Upper lobe of left lung (tissue), 6 donors: ENCODE results near the gene OTULINL. TPM values are rescaled to one million over a fixed set of nuclear protein-coding genes. Genes with fewer than 3 reads are reported as not detected.

Experiments used
- ATAC-seq, 2 donors: fragments of 200-7000 bp; cut with Tn5 transposase; one replicate each; pipeline ENCODE4 v1.9.1; 2022; ENCODE audit warnings: mild to moderate bottlenecking in 2 of 2, moderate library complexity in 2 of 2; ENCODE audit not compliant: low FRiP score in 2 of 2
- DNase-seq, 2 donors: peaks; one replicate each; pipeline ENCODE4 v3.0.0-alpha.2; 2019 to 2020
- H3K27ac ChIP-seq, 4 donors: fragments of 200-600 bp; sonication (generic); one replicate each; pipeline ENCODE4 v1.5.1; 2016 to 2019
- H3K27me3 ChIP-seq, 4 donors: fragments of 200-600 bp; sonication (generic); one replicate each; pipeline ENCODE4 v1.5.1; 2017 to 2019
- H3K36me3 ChIP-seq, 4 donors: fragments of 200-600 bp; sonication (generic); one replicate each; pipeline ENCODE4 v1.5.1; 2016 to 2019
- H3K4me1 ChIP-seq, 4 donors: fragments of 200-600 bp; sonication (generic); one replicate each; pipeline ENCODE4 v1.5.1; 2018 to 2019
- H3K4me3 ChIP-seq, 4 donors: fragments of 200-600 bp; sonication (generic); one replicate each; pipeline ENCODE4 v1.5.1; 2017 to 2019; ENCODE audit warnings: mild to moderate bottlenecking in 2 of 4, moderate library complexity in 1 of 4
- H3K9me3 ChIP-seq, 4 donors: fragments of 200-600 bp; sonication (generic); one replicate each; pipeline ENCODE4 v1.5.1; 2018 to 2019
- CTCF ChIP-seq, 6 experiments: fragments of 450-650 bp in 4 of 6; fragments of 200-600 bp in 2 of 6; sonication (generic) in 2 of 6; IDR thresholded peaks; one replicate each; pipeline ENCODE4 v1.5.1; 2016 to 2019; ENCODE audit warnings: antibody characterized with exemption in 6 of 6
- EP300 ChIP-seq, 4 donors: sonication (generic); formaldehyde crosslinking; IDR thresholded peaks; one replicate each; pipeline ENCODE4 v1.5.1; 2017; ENCODE audit warnings: antibody characterized with exemption in 4 of 4, control low read depth in 2 of 4
- POLR2A ChIP-seq, 4 donors: fragments of 450-650 bp; IDR thresholded peaks; one replicate each; pipeline ENCODE4 v1.5.1; 2016 to 2017; ENCODE audit warnings: antibody characterized with exemption in 4 of 4, mild to moderate bottlenecking in 2 of 4
- POLR2AphosphoS5 ChIP-seq, 2 donors: sonication (generic); formaldehyde crosslinking; IDR thresholded peaks; one replicate each; pipeline ENCODE4 v1.5.1; 2017; ENCODE audit warnings: antibody characterized with exemption in 2 of 2
- WGBS, 2 donors: methylation state at CpG; one replicate each; pipeline ENCODE4 v1.1.5; 2017 to 2018; 5-methylcytosine and 5-hydroxymethylcytosine counted together
- total RNA-seq, 6 donors: library from RNA; depleted of rRNA in 4 of 6; stranded (reverse); fragments of >200 nt in 4 of 6; gene quantifications; one replicate each; pipeline versions ENCODE4 v1.1.0 to v1.2.1, GENCODE V29; 2016 to 2021
- donor health status: DM: no; HTN: no; CAD: no; lungs with moderate emphysema.
- donor health status: DM: no; HTN: yes; CAD: no; lungs with severe emphysema.

The OTULINL gene
- 100 to 1,000 TPM in 2 of 6 donors, 10 to 100 TPM in 4; 36.4 to 194 (median 82.8) TPM for total RNA-seq

DNA sequence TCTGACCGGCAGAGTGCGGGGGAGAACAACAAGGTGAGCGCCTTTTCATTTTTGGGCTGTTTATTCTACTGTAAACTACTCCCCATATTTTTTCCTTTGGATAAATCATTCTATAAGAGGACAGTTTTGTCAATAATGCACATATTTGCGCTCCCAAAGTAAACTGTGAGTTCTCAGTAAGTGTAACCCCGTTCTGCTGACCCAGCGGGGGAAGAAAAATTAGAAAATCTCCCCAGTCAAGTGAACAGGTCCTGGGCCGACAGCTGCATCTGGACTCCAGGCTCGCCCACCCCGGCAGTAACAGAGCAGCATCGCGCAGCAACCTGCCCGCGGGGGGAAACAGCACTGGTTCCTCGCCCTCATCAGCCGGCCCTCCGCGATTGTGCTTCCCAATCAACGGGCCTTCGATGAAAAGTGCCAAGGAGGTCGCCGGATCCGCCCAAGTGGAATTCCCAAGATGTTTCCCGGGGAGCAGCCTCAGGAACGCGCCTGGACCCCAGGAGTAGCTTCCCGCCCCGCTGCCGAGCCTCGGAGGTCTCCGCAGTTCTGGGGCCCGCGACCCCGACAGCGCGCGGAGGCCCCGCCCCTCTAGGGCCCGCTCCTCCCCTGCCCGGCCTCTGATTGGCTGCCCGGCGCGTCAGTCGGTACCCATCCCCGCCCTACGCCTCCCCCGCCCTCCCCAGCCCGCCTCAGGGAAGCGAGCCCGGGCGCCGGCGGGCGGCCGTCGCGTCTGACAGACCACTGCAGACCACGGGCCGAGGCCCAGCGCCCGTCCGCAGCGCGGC, at the start of gene OTULINL:
TSS of gene OTULINL (plus strand) at position 687 of the 785 bp plus-strand sequence. CDS start 103 bp downstream, outside the sequence.
- DNase-seq, result peak; percentile 93 to 99
- no peaks in the 10 kb centered on the region for H3K36me3 ChIP-seq
- H3K27ac ChIP-seq, result peak within 1 kb of the TSS; percentile 85 to 96 (median 92)
- peak within 1 kb of the TSS; percentile 60 to 85 (median 80) for H3K4me3 ChIP-seq
- TF ChIP-seq CTCF (IDR thresholded peaks at IDR 0.05), result no peak
- peak in 1 of 2 donors; percentile 48 for TF ChIP-seq POLR2AphosphoS5 (IDR thresholded peaks at IDR 0.05)
- peak in 2 of 4 donors; percentile 39 to 77 for TF ChIP-seq POLR2A (IDR thresholded peaks at IDR 0.05)
- no peak for TF ChIP-seq EP300 (IDR thresholded peaks at IDR 0.05)
- H3K4me1 ChIP-seq, result peaks cover 9 to 44% (median 31%) of the 10 kb centered on the region in 4 donors
- 11 to 15% methylated on average over 21 to 45 of the region's 63 CpGs for WGBS, 2 donors
- peak; percentile 94 to 97 for ATAC-seq
- no peaks in the 10 kb centered on the region for H3K27me3 ChIP-seq
- no peaks in the 10 kb centered on the region for H3K9me3 ChIP-seq

DNA sequence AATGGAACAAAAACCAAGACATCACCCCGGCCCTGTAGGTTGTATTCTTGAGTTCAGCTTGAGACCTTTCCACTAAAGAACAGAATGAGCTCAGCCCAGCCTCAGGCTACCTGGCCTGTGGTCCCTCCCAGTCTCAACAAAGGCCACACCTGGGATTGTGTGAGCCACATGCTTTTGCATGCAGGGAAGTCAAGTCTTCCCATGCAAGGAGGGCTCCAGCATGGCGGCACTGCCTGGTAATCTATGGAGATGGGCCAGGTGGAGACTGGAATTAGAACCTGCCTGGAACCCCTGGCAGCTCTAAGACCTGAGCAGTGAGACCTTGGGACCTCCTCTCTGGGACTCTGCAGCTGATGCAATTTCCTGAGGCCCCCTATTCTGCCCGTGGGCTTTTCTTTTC, 49.4 kb upstream of the OTULINL start:
- Histone ChIP-seq H3K36me3 (no peaks in the 10 kb centered on the region), H3K9me3 (no peaks in the 10 kb centered on the region), H3K27me3 (no peaks in the 10 kb centered on the region), H3K4me3 (no peak overlapping the region), H3K4me1 (no peaks in the 10 kb centered on the region), H3K27ac (no peak overlapping the region)
- DNase-seq, result no peak
- WGBS, 2 donors, result 45 to 76% methylated on average over 2 to 3 of the region's 3 CpGs
- TF ChIP-seq CTCF (IDR thresholded peaks at IDR 0.05), result no peak
- TF ChIP-seq POLR2AphosphoS5 (IDR thresholded peaks at IDR 0.05), result no peak
- TF ChIP-seq POLR2A (IDR thresholded peaks at IDR 0.05), result no peak
- TF ChIP-seq EP300 (IDR thresholded peaks at IDR 0.05), result no peak
- no peak for ATAC-seq

GRCh38 chr5:14534773-14535172, 46.8 kb upstream of the OTULINL start:
- H3K36me3 ChIP-seq, result no peaks in the 10 kb centered on the region
- H3K9me3 ChIP-seq, result no peaks in the 10 kb centered on the region
- no peak overlapping the region for H3K27ac ChIP-seq
- ATAC-seq, result no peak
- no peaks in the 10 kb centered on the region for H3K4me1 ChIP-seq
- WGBS, 2 donors, result 10 to 18% methylated on average over 7 of the region's 7 CpGs
- no peak overlapping the region for H3K4me3 ChIP-seq
- DNase-seq, result no peak
- TF ChIP-seq EP300 (IDR thresholded peaks at IDR 0.05) (no peak), POLR2AphosphoS5 (IDR thresholded peaks at IDR 0.05) (no peak), CTCF (IDR thresholded peaks at IDR 0.05) (no peak), POLR2A (IDR thresholded peaks at IDR 0.05) (no peak)
- H3K27me3 ChIP-seq, result no peaks in the 10 kb centered on the region

DNA sequence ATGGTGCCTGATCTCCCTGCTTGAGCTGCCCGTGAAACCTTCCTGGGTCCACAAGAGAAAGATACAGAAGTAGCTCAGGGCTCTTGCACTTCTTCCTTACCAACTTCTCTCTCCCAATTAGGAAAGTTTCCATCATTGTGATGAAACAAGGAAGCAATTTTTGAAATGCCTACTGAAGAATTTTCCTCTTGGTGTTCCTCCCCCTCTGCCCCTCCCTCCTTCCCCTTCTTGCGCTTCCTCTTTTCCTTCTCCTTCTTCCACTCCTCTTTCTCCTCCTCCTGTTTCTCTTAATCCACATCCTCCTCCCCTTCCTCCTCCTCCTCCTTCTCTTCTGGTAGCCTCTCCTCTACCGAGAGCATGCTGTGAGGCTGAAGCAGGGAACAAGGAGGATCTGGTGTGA, 36.3 kb upstream of the OTULINL start:
- H3K36me3 ChIP-seq, result no peaks in the 10 kb centered on the region
- peak overlapping the region in 1 of 4 donors; percentile 8 for H3K27ac ChIP-seq
- peaks cover 0 to 6% (median 0%) of the 10 kb centered on the region in 4 donors for H3K4me1 ChIP-seq
- H3K4me3 ChIP-seq, result no peak overlapping the region
- ATAC-seq (peak in 1 of 2 donors; percentile 70), DNase-seq (no peak)
- TF ChIP-seq CTCF (IDR thresholded peaks at IDR 0.05), result no peak
- TF ChIP-seq POLR2A (IDR thresholded peaks at IDR 0.05), result no peak
- no peak for TF ChIP-seq POLR2AphosphoS5 (IDR thresholded peaks at IDR 0.05)
- no peak for TF ChIP-seq EP300 (IDR thresholded peaks at IDR 0.05)
- no peaks in the 10 kb centered on the region for H3K27me3 ChIP-seq
- 47 to 48% methylated on average over 3 of the region's 3 CpGs for WGBS, 2 donors
- no peaks in the 10 kb centered on the region for H3K9me3 ChIP-seq
